Fibroblast of pulmonary artery (primary cell): ENCODE results near the gene ASCC3.

Source experiments
- DNase-seq: peaks from one replicate; pipeline ENCODE4 v3.0.0-alpha.2; 2010; ENCODE audit warnings: low read depth
- H3K4me3 ChIP-seq: replicated peaks from 2 replicates; pipeline ENCODE4 v1.5.1; 2011; ENCODE audit warnings: low read depth, mild to moderate bottlenecking, control low read depth, low read length, moderate library complexity
- CTCF ChIP-seq: IDR thresholded peaks from 2 replicates; pipeline ENCODE4 v1.5.1; 2011; ENCODE audit warnings: mild to moderate bottlenecking, control low read depth, low read length, inconsistent platforms; ENCODE audit errors: missing control alignments

Gene ASCC3

GRCh38 chr6:100862063-100862462 is 19.1 kb downstream of the ASCC3 start:
- no peak for TF ChIP-seq CTCF
- DNase-seq, result no peak
- H3K4me3 ChIP-seq, result no peak overlapping the region

- no peak for TF ChIP-seq CTCF
- no peak for DNase-seq
- no peak overlapping the region for H3K4me3 ChIP-seq
Measured at GRCh38 chr6:100856146-100856545, 25.0 kb downstream of the ASCC3 start.

- TF ChIP-seq CTCF, result no peak
- no peak overlapping the region for H3K4me3 ChIP-seq
- no peak for DNase-seq
Measured at GRCh38 chr6:100851819-100852218, 29.3 kb downstream of the ASCC3 start.

- H3K4me3 ChIP-seq, result no peak overlapping the region
- DNase-seq, result no peak
- no peak for TF ChIP-seq CTCF
Measured at GRCh38 chr6:100850174-100850573, 31.0 kb downstream of the ASCC3 start.

- TF ChIP-seq CTCF, result no peak
- DNase-seq, result no peak
- no peak overlapping the region for H3K4me3 ChIP-seq
Measured at GRCh38 chr6:100846276-100846675, 34.9 kb downstream of the ASCC3 start.

GRCh38 chr6:100845676-100846075 is 35.5 kb downstream of the ASCC3 start:
- DNase-seq, result no peak

More at GRCh38 chr6:100845676-100846075, 35.5 kb downstream of the ASCC3 start:
- no peak overlapping the region for H3K4me3 ChIP-seq
- TF ChIP-seq CTCF, result no peak
